ENCODE data around the gene COTL1.
"Not testable (repeated sequence)": the region's sequence is repeated elsewhere in the genome, so short reads cannot be mapped to it uniquely, and the experiment has no call there.

The COTL1 gene

GRCh38 chr16:84567286-84567962 lies 50.5 kb downstream of the COTL1 start:
- ATAC-seq: no peak

DNA sequence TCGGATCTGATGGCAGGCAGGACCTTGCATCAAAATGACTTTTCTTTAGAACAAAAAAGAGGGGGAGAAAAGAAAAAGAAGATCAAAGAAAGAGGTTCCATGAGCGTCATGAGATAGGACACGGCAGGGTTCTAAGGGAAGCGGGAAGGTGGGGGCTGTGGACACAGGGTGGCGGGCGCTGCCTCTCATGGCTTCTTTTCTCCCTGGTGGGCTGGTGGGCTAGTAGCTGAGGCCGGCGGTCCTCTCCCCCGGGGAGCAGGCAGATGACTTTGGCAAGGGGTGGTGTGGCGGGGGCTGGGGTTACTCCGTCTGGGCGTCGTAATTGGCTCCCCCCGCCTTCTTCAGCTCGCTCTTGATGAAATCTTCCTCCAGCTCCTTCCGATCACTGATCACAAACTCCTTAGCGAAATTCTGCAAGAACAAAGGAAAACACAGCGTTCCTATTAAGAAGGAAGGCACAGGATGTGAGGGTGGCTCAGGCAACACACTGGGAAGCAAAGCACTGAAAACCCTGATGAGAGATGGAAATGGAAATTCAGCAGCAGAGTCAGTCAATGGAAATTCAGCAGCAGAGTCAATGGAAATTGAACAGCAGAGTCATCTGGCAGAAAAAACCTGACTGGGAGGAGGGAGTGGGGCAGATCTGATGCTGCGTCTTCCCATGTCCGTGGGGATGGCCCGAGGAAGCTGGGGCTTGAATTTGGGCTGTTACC lies 51.2 kb downstream of the COTL1 start:
- no peak for ATAC-seq

- no peak for ATAC-seq
These were observed 52.0 kb downstream of the COTL1 start for GRCh38 chr16:84565669-84566495.

DNA sequence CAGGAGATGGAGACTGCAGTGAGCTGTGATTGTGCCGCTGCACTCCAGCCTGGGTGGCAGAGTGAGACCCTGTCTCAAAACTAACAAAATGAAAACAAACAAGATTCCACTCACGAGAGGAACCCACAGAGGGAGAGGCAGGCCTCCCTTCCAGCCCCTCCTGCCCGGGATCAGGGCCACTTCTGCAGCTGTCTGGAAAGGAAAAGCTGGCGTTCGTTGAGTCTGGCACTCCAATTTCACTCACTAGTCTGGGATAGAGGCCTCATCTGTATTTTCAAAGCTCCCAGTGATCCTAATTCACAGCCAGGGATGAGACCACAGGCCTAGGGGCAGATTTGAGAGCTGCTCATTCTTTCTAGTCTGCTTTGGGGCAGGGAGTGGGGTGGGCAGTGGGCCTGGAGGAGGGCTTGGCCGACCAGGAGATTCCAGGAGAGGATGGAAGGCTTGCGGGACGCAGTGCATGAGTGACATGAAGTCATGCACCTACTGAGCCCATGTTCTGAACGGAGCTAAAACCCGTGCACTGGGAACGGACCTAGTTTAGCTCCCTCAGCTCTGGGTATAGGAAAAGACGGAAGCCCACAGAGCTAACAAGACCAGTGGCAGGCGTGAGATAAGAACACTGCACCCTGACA lies 54.0 kb downstream of the COTL1 start:
- ATAC-seq: no peak

- no peak for ATAC-seq
These were observed 54.7 kb downstream of the COTL1 start for GRCh38 chr16:84563064-84563715.

GRCh38 chr16:84562174-84562815 lies 55.6 kb downstream of the COTL1 start:
- peak in 1 of 2 donors; percentile 27 for ATAC-seq

DNA sequence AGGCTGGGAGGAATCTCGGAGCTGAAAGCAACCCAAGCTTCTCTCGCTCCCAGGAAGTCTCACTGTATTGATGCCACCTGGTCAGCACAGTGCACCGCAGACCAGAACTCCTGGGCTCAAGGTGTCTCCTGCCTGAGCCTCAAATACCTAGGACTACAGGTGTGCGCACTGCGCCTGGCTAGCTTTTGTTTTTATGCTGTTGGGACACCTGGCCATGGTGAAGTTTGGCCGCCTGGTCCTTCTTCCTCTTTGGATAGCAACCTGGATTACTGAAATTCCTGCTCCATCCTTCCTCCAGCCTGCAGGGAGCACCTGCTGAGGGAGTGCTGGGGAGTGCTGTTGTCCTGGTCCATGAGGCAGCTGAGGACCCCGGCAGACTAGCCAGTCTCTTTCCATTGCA lies 56.6 kb downstream of the COTL1 start:
- ATAC-seq: no peak

GRCh38 chr16:84560269-84560668 lies 57.6 kb downstream of the COTL1 start:
- ATAC-seq: no peak

DNA sequence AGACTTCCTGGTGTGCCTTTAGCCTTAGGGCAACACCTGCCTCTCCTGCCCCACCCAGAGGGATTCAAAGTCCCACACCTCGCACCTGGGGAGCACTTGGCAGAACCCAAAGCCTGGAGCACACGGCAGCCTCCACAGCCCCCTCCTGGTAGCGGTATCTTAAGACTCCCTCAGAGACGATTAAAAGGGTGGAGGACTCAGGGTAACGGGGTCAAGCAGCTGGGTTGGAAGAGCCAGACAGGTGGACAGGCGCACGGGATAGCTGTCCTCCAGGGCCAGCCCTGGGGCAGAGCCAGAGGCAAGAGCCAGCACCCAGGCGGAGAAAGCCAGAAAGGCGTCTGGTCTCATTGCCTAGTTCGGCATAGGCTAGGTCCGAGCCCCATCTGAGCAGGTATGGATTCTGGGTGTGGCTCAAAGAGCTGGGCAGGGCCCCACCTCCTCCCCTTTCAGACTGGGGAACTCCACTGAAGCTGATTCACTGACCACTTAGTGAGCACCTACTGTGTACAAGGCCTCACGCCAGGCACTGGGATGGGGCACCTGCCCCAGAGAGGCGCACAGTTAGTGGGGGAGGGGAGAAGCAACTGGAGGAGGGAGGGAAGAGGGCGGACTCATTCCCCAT lies 58.5 kb downstream of the COTL1 start:
- ATAC-seq: no peak

DNA sequence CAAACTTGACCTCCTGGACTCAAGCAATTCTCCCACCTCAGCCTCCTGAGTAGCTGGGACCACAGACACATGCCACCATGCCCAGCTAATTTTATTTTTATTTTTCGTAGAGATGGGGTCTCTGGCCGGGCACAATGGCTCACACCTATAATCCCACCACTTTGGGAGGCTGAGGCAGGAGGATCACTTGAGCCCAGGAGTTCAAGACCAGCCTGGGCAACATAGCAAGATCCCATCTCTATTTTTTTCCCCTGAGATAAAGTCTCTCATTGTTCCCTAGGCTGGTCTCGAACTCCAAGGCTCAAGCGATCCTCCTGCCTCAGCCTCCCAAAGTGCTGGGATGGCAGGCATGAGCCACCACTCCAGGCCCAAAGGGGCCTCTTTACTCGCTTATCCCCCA lies 59.0 kb downstream of the COTL1 start:
- ATAC-seq: not testable (repeated sequence)

DNA sequence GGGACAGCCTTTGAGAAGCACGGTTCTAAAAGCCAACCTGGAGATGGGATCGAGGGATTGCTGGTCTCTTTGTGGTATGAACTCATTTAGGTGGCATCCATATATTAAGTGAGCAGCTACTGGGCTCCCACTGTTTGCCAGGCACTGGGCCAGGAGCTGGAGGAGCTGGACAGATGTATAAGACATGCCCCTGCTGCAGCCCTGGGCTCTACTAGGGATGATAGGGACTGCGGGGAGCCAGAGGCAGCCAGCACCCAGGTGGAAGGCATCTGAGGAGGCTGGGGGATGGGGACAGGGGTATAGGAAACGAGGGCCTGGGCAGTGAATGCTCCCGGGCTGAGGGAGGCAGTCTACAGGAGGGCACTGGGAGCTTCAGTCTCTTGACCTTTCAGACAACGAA lies 60.4 kb downstream of the COTL1 start:
- ATAC-seq: no peak

DNA sequence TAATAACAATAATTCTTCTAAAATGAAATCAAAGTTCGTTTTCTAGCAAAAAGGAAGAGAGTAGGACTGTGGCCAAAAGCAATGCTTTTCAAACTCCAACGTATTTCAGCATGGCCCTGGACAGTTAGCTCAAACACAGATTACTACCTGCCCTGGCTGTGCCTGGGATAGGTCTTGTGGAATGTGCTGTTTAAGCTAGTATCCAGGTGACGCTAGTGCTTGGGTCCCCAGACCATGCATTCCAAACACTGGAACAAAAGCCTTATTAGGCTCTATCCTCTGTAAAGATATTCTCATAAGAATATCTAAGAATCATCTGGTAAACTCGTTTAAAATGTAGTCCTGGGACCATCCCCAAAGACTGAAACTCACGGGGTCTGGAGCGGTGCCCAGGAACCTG lies 60.8 kb downstream of the COTL1 start:
- no peak for ATAC-seq

DNA sequence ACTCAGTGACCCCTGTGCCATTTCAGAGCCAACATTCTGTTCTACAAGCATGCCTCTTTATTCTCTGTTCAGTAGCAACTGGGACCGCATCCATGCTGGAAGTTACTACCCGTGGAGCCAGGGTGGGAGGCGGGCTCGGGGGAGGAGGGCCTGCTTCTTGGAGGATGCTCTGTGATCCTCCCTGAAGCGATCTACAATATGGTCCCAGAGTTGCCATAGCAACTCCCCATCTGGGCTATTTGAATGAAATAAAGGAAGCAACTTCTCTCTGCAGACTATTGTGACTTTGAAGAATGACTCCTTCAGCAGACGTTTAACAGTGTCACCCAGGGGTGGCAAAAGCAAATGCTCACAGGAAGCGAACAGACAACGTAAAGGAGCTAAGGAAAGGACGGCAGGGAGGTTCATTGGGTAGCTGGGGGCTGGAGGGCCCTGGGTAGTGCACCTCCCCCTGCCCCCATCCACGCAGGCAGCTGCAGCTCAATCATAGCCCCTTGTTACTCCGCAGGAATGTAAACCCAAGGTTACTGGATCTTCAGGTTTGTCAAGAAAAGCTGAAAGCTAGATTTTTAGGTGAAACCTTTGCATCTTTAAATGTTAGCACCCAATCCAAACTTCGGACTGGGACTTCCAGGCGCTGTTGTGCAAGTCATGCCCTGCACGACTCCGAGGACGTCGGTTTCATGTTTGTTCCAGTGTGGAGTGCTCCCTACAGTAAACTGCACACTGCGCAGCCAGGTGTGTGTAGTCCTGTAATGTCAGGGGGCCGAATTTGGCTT lies 62.3 kb downstream of the COTL1 start:
- no peak for ATAC-seq

GRCh38 chr16:84554627-84555328 lies 63.1 kb downstream of the COTL1 start:
- ATAC-seq: no peak

DNA sequence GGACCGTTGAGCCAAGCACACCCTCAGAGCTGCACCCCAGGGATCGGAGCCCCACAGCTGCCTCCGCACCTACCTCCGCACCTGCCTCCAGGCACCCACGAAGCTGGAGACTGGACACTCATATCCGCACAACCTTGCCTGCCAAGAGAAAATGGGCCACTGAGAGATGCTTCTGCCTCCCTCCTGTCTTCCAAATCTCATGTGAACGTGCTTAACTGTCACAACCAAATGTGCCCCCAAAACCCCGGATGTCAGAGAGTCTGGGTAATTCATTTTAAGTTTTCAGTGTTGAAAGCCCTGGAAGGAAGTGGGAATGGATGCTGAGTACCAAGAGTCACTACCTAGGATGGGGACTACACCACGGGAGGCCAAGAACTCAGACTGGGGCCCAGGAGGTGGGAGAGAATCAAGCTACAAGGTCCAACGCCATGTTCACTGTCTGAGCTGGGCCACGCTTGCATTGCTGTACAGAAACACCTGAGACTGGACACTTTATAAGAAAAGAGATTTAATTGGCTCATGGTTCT lies 63.9 kb downstream of the COTL1 start:
- peak; percentile 15 to 18 for ATAC-seq

DNA sequence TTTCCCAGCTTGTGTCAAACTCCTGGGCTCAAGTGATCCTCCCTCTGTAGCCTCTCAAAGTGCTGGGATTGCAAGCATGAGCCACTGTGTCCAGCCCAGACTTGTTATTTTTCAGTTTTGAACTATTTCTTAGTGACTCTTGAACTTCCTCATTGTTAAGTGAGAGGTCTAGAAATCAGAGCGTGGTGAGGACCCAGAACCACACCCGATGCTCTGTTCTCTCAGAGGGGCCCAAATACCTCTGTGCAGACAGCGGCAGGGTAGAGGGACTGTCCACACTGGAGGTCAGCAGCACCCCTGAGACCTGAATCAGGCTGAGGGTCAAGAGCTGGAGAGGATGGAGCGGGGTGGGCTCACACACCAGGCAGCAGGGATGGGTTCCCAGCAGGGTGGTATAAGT lies 65.7 kb downstream of the COTL1 start:
- no peak for ATAC-seq

GRCh38 chr16:84550096-84550495 lies 67.8 kb downstream of the COTL1 start:
- no peak for ATAC-seq

DNA sequence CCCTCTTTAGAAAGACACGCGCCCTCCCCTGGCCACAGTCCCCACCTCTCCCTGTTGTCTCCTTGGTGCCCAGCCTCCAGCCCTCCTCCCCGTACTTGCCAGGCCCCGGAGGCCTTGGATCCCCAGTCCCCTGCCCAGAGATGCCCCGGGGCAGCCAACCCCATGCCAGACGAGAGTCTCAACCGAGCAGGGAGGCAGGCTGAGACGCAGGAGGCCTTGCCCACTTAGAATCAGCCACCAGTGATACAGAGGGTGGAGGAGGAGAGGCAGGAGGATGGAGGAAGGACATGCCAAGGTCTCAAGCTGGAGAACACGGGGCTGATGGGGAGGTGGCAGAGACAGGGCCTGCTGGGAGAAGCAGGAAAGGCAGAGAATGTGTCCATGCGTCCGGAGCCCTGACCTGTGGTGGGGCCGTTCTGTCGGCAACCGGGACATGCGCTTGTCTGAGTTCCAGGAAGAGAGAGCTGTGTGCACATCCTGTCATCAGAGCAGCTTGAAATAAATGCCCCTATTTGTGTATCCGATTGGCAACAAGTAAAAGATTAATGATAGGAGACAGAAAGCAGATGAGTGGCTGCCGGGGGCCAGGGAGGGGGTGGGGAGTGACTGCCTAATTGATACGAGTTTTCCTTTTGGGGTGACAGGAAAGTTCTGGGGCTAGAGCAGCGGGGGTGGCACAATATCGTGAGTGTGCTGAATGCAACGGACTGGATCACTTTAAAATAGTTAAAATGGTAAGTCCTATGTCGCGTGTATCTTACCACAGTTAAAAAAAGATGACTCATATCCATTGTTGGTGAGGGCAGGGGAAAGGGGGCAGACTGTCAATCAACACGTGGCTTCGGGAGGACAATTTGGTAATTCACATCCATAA lies 68.7 kb downstream of the COTL1 start:
- ATAC-seq: peak; percentile 68 to 71

DNA sequence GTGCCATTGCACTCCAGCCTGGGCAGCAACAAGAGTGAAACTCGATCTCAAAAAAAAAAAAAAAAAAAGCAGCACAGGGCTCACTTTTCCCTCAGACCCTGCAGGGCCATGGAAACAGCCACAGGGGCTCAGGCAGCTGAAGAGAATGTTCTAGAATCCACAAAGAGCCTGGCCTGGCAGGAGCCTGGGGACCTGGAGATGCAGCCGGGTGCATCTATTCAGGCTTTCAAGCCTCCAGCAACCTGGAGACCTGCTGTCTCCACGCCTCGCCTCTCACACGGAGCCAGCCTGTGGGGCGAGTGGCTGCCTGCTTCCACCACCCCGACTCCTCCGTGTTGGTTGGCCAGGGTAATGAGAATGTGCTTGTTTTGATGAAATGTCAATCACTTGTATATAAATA lies 69.4 kb downstream of the COTL1 start:
- no peak for ATAC-seq
